ENCODE data around the gene TXNDC9.
A peak's percentile ranks its signal among the peaks of the same experiment; 100 is the strongest.
"Not testable (repeated sequence)": the region's sequence is repeated elsewhere in the genome, so short reads cannot be mapped to it uniquely, and the experiment has no call there.

The TXNDC9 gene

GRCh38 chr2:99278793-99279291, 57.3 kb downstream of the TXNDC9 start:
- DNase-seq (ENCODE audit: low read depth) = peak; percentile 41
- no peak for TF ChIP-seq CTCF (IDR thresholded peaks at IDR 0.05; ENCODE audit: low read length, missing control alignments)
- H3K4me3 ChIP-seq (replicated peaks; ENCODE audit: low read depth, low read length) = no peak overlapping the region

- not testable (repeated sequence) for DNase-seq (ENCODE audit: low read depth); H3K4me3 ChIP-seq (replicated peaks; ENCODE audit: low read depth, low read length)
These were observed 57.9 kb downstream of the TXNDC9 start for GRCh38 chr2:99278195-99278765.

GRCh38 chr2:99275882-99276281, 60.3 kb downstream of the TXNDC9 start:
- no peak for TF ChIP-seq CTCF (IDR thresholded peaks at IDR 0.05; ENCODE audit: low read length, missing control alignments)
- no peak overlapping the region for H3K4me3 ChIP-seq (replicated peaks; ENCODE audit: low read depth, low read length)
- DNase-seq (ENCODE audit: low read depth) = no peak
